NOMO-1 (cell line): ENCODE data around the gene DUSP9.
"Not testable (repeated sequence)": the region's sequence is repeated elsewhere in the genome, so short reads cannot be mapped to it uniquely, and the experiment has no call there.

Experiments
- DNase-seq, 2 experiments: peaks; one replicate each; lab custom pipeline; 2025; ENCODE audit not compliant: unreplicated experiment in 2 of 2; lab: John Stamatoyannopoulos, UW

The DUSP9 gene, protein sequence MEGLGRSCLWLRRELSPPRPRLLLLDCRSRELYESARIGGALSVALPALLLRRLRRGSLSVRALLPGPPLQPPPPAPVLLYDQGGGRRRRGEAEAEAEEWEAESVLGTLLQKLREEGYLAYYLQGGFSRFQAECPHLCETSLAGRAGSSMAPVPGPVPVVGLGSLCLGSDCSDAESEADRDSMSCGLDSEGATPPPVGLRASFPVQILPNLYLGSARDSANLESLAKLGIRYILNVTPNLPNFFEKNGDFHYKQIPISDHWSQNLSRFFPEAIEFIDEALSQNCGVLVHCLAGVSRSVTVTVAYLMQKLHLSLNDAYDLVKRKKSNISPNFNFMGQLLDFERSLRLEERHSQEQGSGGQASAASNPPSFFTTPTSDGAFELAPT

DNA sequence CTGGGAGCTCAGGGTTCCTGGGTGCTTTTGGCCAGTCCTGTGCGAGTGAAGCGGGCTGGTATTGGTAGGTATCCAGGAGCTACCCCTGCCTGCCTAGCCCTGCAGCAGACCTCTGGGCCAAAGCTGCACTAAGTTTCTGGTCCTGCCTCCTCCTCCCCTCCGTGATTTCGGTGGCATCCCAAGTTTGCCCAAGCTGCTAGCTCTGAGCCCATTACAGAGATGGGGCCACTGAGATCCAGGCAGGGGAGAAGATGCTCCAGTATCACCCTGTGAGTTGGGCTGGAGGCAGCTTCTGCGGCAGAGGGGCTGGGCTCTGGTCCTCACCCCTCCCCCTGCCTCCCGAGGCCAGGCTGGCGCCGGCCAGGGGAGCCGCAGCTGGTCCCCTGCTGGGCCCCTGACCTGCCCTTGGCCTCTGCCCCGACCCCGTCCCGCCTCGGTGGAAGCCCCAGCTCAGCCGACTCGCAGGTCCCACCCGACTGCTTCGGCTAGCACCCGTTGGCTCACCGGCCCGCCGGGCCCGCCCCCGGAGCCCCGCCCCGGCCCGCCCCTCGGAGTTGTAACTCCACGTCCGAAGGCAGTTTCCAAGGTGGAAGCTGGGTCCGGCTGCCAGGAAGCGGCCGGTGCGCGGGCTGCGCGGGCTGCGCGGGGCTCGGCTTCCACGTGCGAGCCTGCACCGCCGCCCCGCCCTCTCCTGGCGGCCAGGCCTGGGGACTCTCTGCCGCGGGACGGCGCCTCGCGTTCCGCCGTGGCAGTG is at the start of gene DUSP9:
DUSP9 (plus strand) TSS at position 584 of the 754 bp plus-strand sequence. CDS start 751 bp downstream, outside the sequence.
- DNase-seq: peak; percentile 8 to 18

DNA sequence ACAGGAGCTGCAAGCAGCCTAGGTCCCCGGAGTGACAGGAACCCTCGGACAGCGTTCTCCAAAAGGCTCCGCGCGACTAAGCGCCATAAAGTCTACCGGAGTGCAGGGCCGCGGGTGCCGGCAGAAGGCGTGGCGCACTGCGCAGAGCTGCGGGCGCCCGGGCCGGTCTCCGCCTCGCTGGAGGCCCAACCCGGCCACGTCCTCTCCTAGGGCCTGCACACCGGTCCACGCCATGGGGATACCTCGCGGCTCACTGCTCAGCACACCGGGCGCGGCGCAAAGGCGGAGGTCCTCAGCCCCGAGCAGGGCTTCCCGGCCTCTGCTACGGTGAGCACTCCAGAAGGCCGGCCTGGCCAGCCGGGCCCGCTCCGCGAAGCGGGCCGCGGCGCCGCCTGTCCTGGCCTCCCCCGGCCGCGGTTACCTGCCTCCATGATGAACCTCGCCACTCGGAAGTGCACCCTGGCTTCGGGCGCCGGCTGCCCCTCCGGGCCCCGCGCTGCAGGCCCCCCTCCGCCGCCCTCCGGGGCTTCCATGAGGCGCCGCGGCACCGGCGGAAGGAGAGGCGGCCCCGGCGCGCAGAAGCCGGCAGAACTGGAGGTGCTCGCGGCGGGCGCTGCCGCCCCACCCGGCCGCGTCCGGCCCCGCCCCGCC is 48.3 kb upstream of the DUSP9 start, which contains the start of gene CCNQ:
CCNQ (minus strand) TSS at position 599 of the 651 bp plus-strand sequence; CDS start at position 533, 66 bp downstream.
- peak; percentile 8 to 9 for DNase-seq

DNA sequence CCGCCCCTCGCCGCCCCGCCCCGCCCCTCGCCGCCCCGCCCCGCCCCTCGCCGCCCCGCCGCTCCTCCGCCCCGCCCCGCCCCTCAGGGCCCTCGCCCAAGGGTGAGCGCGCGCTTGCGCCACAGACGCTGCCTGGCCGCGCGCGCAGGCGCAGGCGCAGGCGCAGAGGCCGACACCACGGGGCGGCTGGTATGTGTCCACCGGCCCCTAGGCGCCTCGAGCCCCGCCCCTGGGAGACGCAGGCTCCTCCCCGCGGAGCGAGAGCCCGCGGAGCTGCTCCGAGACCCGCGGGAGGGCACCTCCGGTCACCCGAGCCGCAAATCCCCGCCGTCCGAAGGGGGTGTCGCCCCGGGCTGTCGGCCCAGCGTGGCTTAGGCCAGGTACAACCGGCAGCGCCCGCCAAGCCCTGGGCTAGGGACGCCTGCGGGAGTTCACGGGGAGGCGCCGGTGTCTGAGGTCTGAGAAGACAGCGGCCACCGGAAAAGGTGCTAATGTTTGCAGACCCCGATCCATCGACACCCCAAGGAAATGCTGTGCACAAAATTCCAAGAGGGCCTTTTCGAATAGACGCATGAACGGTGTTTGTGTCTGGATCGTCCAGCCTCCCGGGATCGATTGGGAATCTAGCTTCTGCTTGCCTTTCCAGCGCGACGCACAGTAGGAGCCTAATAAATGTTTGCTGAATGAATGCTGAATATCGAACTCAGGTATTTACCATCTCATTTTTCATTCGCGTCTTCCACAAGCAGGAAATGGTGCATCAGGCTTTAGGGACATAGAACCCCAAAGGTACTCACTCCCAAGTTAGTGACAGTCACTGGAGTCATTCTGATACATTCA is 47.6 kb upstream of the DUSP9 start:
- DNase-seq: peak; percentile 63 to 85

DNA sequence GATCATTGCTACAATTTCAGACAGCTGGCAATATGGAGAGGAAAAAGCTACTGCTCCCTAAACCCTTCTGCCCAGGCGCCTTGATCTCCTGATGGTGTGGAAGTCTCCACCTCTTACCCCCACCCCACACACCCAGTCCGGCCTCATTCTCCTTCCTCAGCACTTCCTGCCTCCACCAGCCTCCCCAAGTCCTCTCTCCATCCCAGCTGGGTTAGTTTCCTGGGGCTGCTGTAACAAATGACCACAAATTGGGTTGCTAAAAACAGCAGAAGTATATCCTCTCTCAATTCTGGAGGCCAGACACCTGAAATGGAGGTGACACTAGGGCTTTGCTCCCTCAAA is 47.0 kb upstream of the DUSP9 start:
- peak in 1 of 2 experiments; percentile 23 for DNase-seq

DNA sequence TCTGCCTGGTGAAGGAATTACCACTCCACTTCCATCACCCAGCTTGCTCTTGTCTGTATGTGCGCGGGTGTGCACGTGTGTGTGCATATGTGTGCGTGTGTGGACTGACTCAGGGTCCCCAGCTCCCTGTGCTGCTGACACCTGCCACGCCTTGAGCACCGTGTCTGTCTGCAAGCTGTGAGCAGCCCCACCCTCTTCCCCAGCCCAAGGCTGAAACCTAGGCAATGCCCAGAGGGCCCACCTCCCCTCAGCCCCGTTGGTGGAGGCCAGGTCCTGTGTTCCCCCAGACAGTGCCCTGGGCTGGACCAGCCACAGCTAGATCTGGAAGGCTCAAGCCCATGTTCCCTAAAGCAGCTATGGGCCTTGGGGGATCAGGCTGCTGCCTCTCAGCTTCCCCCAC is 46.1 kb upstream of the DUSP9 start:
- no peak for DNase-seq

DNA sequence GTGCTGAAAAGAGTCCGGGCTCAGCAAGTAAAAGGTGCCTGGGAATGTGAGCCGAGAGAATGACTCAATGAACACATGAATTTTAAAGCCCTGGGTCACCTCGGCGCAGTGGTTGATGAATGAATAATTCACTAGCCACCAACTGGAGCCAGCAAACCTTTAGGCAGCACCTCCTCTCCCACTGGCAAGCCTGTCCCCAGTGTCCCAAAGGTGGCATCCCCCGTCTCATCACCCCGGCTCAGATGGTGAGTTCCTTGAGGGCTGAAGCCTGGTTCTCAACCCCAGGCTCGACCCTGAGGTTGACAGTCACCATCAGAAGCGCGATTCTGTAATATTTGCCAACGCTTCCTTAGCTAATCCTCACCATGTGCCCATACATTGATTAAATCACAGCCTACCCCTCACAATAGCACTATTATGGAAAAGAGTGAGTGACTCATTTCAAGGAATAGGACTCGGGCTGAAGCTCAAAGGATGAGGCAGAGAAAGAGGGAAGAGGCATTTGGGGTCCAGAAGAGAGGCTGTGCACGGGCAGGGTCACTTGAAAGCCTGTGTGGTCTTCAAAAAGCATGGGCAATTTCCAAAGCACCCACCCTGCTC is 45.4 kb upstream of the DUSP9 start:
- no peak for DNase-seq

DNA sequence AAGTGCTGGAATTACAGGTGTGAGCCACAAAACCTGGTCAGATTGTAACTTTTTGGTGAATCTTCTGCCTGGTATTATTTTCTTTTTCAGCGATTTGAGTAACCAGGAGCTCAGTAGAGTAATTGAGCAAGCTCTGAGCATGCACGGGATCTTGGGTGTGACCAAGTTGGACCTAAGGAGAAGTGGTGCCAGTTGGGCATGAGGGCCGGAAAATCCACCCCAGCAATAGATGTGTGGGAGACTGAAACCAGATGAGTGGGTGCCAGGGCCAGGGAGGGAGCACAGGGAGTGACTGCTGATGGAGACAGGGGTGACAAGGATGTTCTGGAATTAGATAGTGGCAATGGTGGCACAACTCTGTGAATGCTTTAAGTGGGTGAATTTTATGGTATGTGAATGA is 44.4 kb upstream of the DUSP9 start:
- DNase-seq: no peak

DNA sequence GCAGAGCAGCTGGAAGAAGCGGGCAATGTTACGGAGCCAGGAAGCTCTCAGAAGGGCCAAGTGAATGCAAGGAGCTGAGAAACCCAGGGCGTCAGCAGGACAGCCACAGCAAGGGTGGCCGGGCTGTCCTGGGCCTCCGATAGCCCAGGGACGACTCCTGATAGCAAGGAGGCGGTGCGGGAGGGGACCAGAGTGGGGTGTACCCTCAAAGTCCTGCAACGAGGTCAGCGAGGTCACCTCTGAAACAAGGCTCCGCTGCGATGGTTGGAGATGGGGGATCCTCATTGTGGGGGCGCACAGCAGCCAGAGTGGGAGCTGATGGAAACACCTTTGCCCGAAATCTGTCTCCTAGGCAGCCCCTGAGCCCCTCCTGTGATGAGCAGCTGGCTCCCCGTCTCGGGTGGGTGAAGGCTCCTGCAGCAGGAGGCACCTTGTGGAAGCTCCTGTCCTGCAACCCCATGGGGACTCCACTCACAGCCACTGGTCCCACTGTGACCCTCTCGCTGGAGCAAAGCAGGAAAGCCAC is 43.8 kb upstream of the DUSP9 start:
- DNase-seq: no peak

DNA sequence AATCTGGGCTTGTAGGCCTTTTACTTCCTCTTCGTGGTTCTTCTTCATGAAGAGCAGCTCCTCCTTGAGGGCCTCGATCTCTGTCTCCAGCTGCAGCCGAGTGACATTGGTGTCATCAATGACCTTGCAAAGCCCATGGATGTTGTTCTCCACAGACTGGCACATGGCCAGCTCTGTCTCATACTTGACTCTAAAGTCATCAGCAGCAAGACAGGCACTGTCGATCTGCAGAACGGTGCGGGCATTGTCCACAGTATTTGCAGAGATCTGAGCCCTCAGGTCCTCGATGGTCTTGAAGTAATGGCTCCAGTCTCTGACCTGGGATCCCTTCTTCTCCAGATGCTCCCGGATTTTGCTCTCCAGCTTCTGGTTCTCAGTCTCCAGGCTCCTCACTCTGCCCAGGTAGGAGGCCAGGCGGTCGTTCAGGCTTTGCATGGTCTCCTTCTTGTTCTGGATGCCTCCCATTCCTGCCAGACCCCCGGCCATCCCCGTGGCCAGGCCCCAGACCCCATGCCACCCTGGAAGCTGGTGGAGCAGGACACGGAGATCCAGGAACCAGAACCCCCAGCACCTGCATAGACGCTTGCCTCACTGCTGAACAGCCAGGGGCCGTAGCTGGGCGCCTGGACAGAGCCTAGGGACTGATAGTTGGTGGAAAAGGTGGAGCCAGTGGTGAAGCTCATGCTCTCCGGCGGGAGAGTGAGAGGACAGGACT is 42.2 kb upstream of the DUSP9 start:
- DNase-seq: not testable (repeated sequence)

DNA sequence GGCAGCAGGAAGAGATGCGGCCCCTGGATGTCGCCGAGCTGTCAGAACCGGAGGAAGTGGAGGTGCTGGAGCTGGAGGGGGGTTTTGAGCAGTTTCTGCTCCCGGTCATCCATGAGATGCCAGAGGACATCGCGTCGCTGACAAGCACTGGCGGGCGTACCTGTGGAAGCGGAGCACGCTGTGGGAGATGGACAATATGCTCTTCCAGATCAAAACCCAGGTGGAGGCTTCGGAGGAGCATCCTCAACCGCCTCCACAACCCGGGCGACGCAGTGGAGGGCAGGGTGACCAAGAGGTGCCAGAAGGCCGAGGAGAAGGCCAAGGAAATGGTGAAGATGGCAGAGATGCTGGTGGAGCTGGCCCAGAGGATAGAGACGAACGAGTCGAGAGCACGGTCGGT is 40.5 kb upstream of the DUSP9 start:
- no peak for DNase-seq

DNA sequence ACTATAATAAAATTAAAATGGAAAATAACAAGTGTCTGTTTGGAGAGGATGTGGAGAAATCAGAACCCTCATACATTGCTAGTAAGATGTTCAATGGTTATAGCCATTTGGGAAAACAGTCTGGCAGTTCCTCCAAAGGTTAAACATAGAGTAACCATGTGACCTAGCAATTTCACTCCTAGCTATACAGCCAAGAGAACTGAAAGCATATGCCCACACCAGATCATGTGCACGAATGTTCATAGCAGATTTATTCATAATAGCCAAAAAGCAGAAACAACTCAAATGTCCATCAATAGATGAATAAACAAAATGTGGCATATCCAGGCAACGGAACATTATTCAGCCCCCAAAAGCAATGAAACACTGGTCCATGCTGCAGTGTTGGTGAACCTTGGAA is 38.6 kb upstream of the DUSP9 start:
- DNase-seq: no peak

DNA sequence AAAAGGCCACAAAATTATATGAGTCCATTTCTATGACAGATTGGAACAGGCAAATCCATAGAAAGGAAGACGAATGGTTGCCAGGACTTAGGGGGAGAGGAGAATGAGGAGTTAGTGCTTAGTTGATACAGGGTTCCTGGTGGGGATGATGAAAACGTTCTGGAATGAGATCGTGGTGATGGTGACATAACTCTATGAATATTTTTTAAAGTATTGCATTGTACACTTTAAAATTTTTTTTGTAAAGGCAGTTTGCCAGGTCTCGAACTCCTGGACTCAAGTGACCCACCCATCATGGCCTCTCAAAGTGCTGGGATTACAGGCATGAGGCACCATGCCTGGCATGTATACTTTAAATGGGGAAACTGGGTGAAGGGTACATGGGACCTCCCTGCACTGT is 38.2 kb upstream of the DUSP9 start:
- no peak for DNase-seq

DNA sequence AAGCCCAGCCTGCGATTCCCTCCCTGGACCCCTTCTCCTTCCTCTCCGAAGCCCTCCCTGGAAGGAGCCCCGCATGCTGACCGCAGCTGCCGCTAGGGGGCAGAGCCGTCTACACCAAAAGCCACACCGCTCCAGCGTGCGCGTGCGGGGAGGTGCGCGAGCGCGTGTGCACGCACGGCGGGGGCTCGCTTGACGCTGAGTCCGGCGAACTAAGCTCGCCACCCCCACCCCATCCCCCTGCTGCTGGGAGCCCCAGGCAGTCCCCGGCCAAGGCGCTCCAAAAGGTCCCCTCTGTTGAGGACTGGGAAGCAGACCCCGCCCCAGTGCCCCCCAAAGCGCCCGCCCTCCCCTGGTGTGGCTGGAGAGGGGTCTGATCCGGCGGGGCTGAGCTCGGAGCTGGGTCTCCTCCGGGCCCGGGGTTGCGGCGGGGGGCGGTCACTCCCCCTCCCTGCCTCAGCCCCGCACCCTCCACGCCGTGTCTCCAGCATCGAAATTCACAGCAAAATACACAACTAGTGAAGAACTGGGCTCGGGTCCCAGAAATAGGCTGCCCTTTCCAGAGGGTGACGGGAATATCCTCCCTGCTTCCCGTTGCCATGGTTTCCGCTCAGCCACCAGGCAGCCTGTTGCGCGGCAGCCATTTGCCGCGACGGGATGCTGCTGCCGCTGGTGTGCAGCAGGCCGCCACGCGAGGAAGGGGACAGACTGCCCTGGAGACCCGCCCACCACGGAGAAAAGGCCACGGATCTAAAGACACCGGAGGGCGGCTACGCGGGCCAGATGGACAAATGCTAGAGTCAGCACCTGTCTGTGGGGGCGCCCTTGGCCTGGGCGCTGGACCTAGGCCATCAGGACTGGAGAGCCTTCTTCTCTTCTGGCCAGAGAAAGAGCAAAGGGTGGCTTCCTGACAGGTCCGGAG is 36.8 kb upstream of the DUSP9 start:
- DNase-seq: peak; percentile 29 to 30

DNA sequence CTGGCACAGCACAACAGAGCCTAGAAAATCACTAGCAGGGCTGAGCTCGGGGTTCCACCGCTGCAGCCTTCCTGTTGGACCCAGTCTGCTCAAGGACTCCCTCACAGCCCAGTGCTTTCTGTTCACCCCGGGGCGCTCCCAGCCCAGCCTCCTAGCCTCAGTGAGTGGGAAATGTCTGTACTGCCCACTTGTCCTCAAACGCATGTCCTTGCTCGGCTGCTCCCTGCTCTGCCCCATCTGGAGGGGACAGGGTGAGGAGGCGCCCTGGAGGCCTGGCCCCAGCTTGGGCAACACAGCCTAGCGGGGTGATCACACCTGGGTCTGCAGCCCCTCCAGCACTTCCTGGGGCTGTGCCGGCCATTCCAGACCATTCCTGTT is 36.2 kb upstream of the DUSP9 start:
- no peak for DNase-seq

DNA sequence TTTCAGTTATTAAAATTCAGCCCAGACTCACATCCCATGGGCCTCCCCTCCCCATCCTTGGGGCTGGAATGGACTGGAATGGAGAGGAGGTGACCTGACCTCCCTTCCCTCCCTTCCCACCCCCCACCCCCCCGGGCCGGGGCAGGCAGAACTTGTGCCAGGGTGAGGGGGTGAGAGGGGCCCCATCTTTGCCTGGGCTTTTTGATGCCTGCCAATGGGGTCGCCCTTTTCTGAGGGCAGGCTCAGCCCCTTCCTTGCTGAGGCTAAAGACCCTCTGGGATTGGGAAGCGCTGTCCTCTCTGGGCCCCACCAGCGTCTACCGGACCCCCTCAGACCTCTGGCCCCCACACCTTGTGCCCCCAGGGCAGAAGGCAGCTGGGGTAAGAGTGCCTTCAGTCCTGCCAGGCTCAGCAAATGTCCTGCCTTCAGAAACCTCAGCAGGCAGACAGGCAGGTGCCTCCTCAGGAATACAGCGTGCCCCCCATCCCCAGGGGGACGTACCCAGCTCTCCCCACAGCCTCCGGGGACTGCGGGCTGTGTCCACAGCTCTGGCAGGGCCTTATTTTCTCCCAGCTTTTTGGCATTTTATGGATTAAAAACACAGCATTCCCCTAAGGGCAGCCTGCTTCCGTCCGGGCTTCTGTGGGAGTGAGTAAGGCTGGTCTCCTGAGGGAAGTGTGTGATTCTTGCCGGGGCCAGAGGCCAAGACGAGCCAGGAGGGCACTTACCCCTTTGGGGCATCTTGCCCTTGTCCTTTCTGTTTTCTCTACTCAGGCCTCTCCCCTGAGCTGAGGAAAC is 35.5 kb upstream of the DUSP9 start:
- no peak for DNase-seq

DNA sequence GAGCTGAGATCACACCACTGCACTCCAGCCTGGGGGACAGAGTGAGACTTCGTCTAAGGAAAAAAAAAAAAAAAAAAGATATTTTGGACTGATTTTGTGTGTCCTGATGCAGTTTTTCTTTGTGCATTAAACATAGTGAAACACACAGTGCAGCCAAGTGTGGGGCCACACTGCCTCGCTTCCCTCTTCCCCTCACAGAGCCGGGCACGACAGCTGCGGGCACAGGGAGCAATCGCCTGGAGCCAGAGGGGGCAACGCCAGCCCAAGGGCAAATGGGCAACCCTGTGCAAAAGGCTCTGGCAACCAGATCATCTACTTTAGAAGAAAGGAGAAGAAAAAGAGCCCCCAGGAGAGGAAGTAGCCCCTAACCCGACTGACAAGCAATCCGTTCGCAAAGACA is 34.6 kb upstream of the DUSP9 start:
- no peak for DNase-seq

DNA sequence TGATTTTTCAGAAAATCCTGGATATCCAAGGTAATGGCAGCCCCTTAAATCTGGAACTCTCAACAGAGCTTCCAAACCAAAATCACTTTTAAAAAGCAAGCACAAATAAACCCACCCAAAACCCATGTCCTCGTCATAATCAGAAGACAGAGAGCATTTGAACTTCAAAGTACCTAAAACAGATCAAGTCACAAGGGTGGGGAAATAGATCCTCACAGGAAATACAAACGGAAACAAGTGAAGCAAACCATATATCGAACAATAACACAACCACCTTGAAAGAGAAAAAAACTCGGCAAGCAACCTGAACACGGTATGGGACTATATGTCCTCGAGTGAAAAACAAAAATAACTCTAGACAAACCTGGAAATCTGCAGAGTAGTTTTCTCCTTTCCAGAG is 32.2 kb upstream of the DUSP9 start:
- DNase-seq: no peak

DNA sequence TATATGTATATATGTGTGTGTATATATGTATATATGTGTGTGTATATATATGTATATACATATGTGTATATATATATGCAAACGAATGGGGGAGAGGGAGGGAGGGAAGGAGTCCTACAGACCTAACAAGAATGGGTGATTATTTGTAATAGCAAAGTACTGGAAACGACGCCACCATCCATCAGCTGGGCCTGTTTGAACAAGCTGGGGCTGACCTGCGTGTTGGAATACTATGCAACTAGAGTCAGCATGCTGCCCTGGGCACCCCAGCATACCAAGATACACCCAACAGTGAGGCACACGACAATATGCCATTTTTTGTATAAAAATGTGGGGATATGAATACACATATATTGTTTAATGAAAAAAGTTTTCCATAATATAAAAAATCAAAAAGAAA is 26.4 kb upstream of the DUSP9 start:
- no peak for DNase-seq
